HepG2 (cell line): Measurements from ENCODE around the gene ACADVL. TPM values are rescaled to one million over a fixed set of nuclear protein-coding genes. Genes with fewer than 3 reads are reported as not detected.

Experiments used
- AGO1 ChIP-seq: fragments of 200-400 bp; formaldehyde crosslinking; IDR thresholded peaks from 2 replicates; pipeline ENCODE4 v1.6.1; 2017; ENCODE audit warnings: mild to moderate bottlenecking, low read depth, low read length, moderate library complexity; ENCODE audit not compliant: poor library complexity, severe bottlenecking
- DBP ChIP-seq: sonication (generic); formaldehyde crosslinking; IDR thresholded peaks from 2 replicates; pipeline ENCODE4 v1.4.0; 2020; ENCODE audit warnings: missing genetic modification reagents; ENCODE audit errors: not compliant biosample characterization
- DPF2 ChIP-seq: sonication (generic); formaldehyde crosslinking; IDR thresholded peaks from 2 replicates; pipeline ENCODE4 v1.4.0; 2020; ENCODE audit warnings: mild to moderate bottlenecking, low read depth, missing genetic modification reagents, borderline replicate concordance
- FOXP1 ChIP-seq, 2 experiments: fragments of 450-650 bp in 1 of 2; IDR thresholded peaks; 2 replicates each; pipeline ENCODE4 v1.6.1; 2017 to 2018; ENCODE audit warnings: antibody characterized with exemption in 1 of 2
- HNF1A ChIP-seq, 2 experiments: sonication (generic) in 1 of 2; formaldehyde crosslinking in 1 of 2; IDR thresholded peaks; 2 replicates each; pipeline versions ENCODE4 v1.4.0 to v1.6.1; 2016 to 2020; ENCODE audit warnings: borderline replicate concordance in 1 of 2, low read depth in 1 of 2, mild to moderate bottlenecking in 1 of 2, missing genetic modification reagents in 1 of 2
- HNRNPLL ChIP-seq: fragments of 200-400 bp; formaldehyde crosslinking; IDR thresholded peaks from 2 replicates; pipeline ENCODE4 v1.6.1; 2017; ENCODE audit warnings: mild to moderate bottlenecking, low read depth, low read length; ENCODE audit not compliant: poor library complexity, severe bottlenecking
- KDM2A ChIP-seq: sonication (generic); formaldehyde crosslinking; IDR thresholded peaks from 2 replicates; pipeline ENCODE4 v1.4.0; 2020; ENCODE audit warnings: low read depth, missing genetic modification reagents, borderline replicate concordance
- KLF13 ChIP-seq: sonication (generic); formaldehyde crosslinking; IDR thresholded peaks from 2 replicates; pipeline ENCODE4 v1.4.0; 2020; ENCODE audit warnings: mild to moderate bottlenecking, missing genetic modification reagents
- MATR3 ChIP-seq: sonication (generic); formaldehyde crosslinking; IDR thresholded peaks from 2 replicates; pipeline ENCODE4 v1.4.0; 2020; ENCODE audit warnings: missing genetic modification reagents
- MAX ChIP-seq: IDR thresholded peaks from 2 replicates; pipeline ENCODE4 v1.6.1; 2012; ENCODE audit warnings: inconsistent platforms
- MZF1 ChIP-seq: sonication (generic); formaldehyde crosslinking; IDR thresholded peaks from 2 replicates; pipeline ENCODE4 v1.8.1; 2023; ENCODE audit warnings: mild to moderate bottlenecking, missing genetic modification reagents, borderline replicate concordance
- PCBP1 ChIP-seq: fragments of 200-400 bp; formaldehyde crosslinking; IDR thresholded peaks from 2 replicates; pipeline ENCODE4 v1.6.1; 2017; ENCODE audit warnings: mild to moderate bottlenecking, low read depth, low read length, borderline replicate concordance
- PRPF4 ChIP-seq: fragments of 200-400 bp; formaldehyde crosslinking; IDR thresholded peaks from 2 replicates; pipeline ENCODE4 v1.6.1; 2016; ENCODE audit warnings: low read length, low read depth; ENCODE audit not compliant: poor library complexity, severe bottlenecking
- RAD21 ChIP-seq: fragments of 450-650 bp; formaldehyde crosslinking; IDR thresholded peaks from 2 replicates; pipeline ENCODE4 v1.5.0; 2020; ENCODE audit warnings: mild to moderate bottlenecking
- SP1 ChIP-seq, 2 experiments: fragments of 450-650 bp in 1 of 2; sonication (generic) in 1 of 2; formaldehyde crosslinking in 1 of 2; IDR thresholded peaks; 2 replicates each; pipeline versions ENCODE4 v1.4.0 to v1.6.1; 2016 to 2020; ENCODE audit warnings: missing genetic modification reagents in 1 of 2
- SSRP1 ChIP-seq: IDR thresholded peaks from 2 replicates; pipeline ENCODE4 v1.6.1; 2016; ENCODE audit warnings: control low read depth
- STAG1 ChIP-seq: sonication (generic); formaldehyde crosslinking; IDR thresholded peaks from 2 replicates; pipeline ENCODE4 v1.4.0; 2020; ENCODE audit warnings: missing genetic modification reagents
- TBX3 ChIP-seq: fragments of 450-650 bp; IDR thresholded peaks from 2 replicates; pipeline ENCODE4 v1.6.1; 2017; ENCODE audit warnings: antibody characterized with exemption, mild to moderate bottlenecking, inconsistent platforms, borderline replicate concordance
- ZNF234 ChIP-seq: sonication (generic); formaldehyde crosslinking; conservative IDR thresholded peaks from 2 replicates; pipeline ENCODE4 v1.5.1; 2020; ENCODE audit warnings: mild to moderate bottlenecking, missing genetic modification reagents
- ZNF24 ChIP-seq: fragments of 450-650 bp; IDR thresholded peaks from 2 replicates; pipeline ENCODE4 v1.6.1; 2017; ENCODE audit warnings: antibody characterized with exemption, mild to moderate bottlenecking
- ZNF484 ChIP-seq: sonication (generic); formaldehyde crosslinking; IDR thresholded peaks from 2 replicates; pipeline ENCODE4 v1.5.1; 2020; ENCODE audit warnings: mild to moderate bottlenecking, low read depth, missing genetic modification reagents, borderline replicate concordance
- ZNF558 ChIP-seq: sonication (generic); formaldehyde crosslinking; IDR thresholded peaks from 2 replicates; pipeline ENCODE4 v1.9.0; 2022; ENCODE audit warnings: mild to moderate bottlenecking, missing genetic modification reagents, borderline replicate concordance
- ZNF567 ChIP-seq: sonication (generic); formaldehyde crosslinking; IDR thresholded peaks from 2 replicates; pipeline ENCODE4 v1.8.1; 2023; ENCODE audit warnings: mild to moderate bottlenecking, missing genetic modification reagents, borderline replicate concordance
- ZNF7 ChIP-seq: IDR thresholded peaks from 2 replicates; pipeline ENCODE4 v1.6.1; 2016; ENCODE audit warnings: missing biosample characterization, missing genetic modification reagents
- ZNF784 ChIP-seq: sonication (generic); formaldehyde crosslinking; IDR thresholded peaks from 2 replicates; pipeline ENCODE4 v1.5.1; 2020; ENCODE audit warnings: missing genetic modification reagents, mild to moderate bottlenecking, borderline replicate concordance
- polyA plus RNA-seq, 8 experiments: library from polyadenylated mRNA; depleted of rRNA in 3 of 8; stranded (reverse) in 7 of 8; unstranded in 1 of 8; fragments of >200 nt; fragmentation: Illumina TruSeq in 4 of 8; extraction: Trizol in 4 of 8; gene quantifications; 2 replicates each; pipeline versions ENCODE4 v1.2.1 to v1.2.3, GENCODE V29; 2011 to 2016; ENCODE audit warnings: low read depth in 4 of 8, missing spikeins in 1 of 8, mixed read lengths in 1 of 8; ENCODE audit not compliant: insufficient read depth in 1 of 8
- total RNA-seq, 5 experiments: library from RNA; depleted of rRNA; stranded (reverse); fragments of >200 nt; fragmentation: Illumina TruSeq; extraction: Trizol; gene quantifications; 2 replicates each; pipeline ENCODE4 v1.2.3, GENCODE V29; 2016; ENCODE audit warnings: low read depth in 1 of 5

The ACADVL gene
- total and polyA plus RNA-seq, 2 of the 13 experiments (the other 11 are each of a cell fraction or from before 2014, with no cell fraction given) = 219 to 412 TPM

GRCh38 chr17:7251661-7252175 lies 32.0 kb downstream of the ACADVL start, which contains the start of gene CTDNEP1 (continued):
- peak; percentile 37 for TF ChIP-seq RAD21 (CRISPR knock-in tag)
- no peak for TF ChIP-seq MATR3
- TF ChIP-seq ZNF567 (CRISPR knock-in tag) = no peak
- no peak for TF ChIP-seq ZNF484
- TF ChIP-seq FOXP1 (IDR thresholded peaks at IDR 0.05) = no peak
- no peak for TF ChIP-seq FOXP1 (CRISPR knock-in tag; IDR thresholded peaks at IDR 0.05)
- TF ChIP-seq ZNF784 = no peak
- no peak for TF ChIP-seq ZNF234 (CRISPR knock-in tag)
- no peak for TF ChIP-seq AGO1
- no peak for TF ChIP-seq HNF1A (IDR thresholded peaks at IDR 0.05; ENCODE audit: low read depth)
- TF ChIP-seq HNF1A (CRISPR knock-in tag; IDR thresholded peaks at IDR 0.05; ENCODE audit: borderline replicate concordance) = no peak
- 0 out of 2 replicates have a peak, but pooled peaks have one; percentile 73 for TF ChIP-seq ZNF558
- no peak for TF ChIP-seq TBX3
- TF ChIP-seq MZF1 = no peak
- TF ChIP-seq ZNF7 (CRISPR knock-in tag) = no peak
- TF ChIP-seq HNRNPLL = peak; percentile 83
- no peak for TF ChIP-seq SP1 (IDR thresholded peaks at IDR 0.05)
- TF ChIP-seq SP1 (CRISPR knock-in tag; IDR thresholded peaks at IDR 0.05) = no peak; the same call in 1 of the 2 replicates
- no peak for TF ChIP-seq KDM2A (CRISPR knock-in tag)
- no peak for TF ChIP-seq PCBP1
- TF ChIP-seq KLF13 = no peak
- no peak for TF ChIP-seq MAX
- no peak for TF ChIP-seq SSRP1 (CRISPR knock-in tag)
- no peak for TF ChIP-seq ZNF24
- no peak for TF ChIP-seq DPF2
- TF ChIP-seq DBP (CRISPR knock-in tag) = no peak
- TF ChIP-seq PRPF4 = no peak
- no peak for TF ChIP-seq STAG1 (CRISPR knock-in tag)
